Subcutaneous adipose tissue (tissue), 4 donors: ENCODE results near the gene GDE1. TPM values are rescaled to one million over a fixed set of nuclear protein-coding genes. Genes with fewer than 3 reads are reported as not detected.

Experiments used
- CTCF ChIP-seq: fragments of 450-650 bp; IDR thresholded peaks from one replicate; pipeline ENCODE4 v1.5.1; 2016; ENCODE audit warnings: low read depth, mild to moderate bottlenecking, control low read depth, antibody characterized with exemption, moderate library complexity
- total RNA-seq, 4 donors: library from RNA; depleted of rRNA; stranded (reverse); fragments of >200 nt; gene quantifications; one replicate each; pipeline ENCODE4 v1.1.0, GENCODE V29; 2016

Gene GDE1
- total RNA-seq, 4 donors from 2014 or later: 63.3 to 86.3 (median 74.5) TPM

- no peak for TF ChIP-seq CTCF
Measured at GRCh38 chr16:19522397-19522732, 467 bp upstream of the GDE1 start.

DNA sequence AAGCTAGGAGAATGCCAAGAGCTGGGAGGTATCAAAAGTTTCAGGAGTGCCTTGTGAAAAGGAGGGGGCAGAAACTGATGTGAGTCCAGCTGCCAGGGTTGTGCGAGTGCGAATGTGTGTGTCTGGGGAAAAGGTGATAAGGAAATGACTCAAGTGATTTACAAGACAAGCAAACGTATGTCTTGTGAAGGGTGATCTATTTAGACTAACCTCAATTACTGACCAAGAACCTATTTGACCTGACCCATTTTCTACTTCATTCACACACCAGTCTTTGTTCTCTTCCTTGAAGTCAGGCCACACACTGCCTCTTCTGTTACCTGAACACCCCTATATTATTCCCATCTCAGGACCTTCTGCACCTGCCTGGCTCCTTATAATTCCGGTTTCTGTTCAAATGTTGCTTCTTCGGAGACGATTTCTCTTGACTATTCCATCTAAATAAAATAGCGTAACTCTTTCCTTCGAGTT is 1.0 kb downstream of the GDE1 start:
- TF ChIP-seq CTCF: no peak

GRCh38 chr16:19518388-19518787 is 3.5 kb downstream of the GDE1 start:
- TF ChIP-seq CTCF: no peak

GRCh38 chr16:19517424-19518089 is 4.3 kb downstream of the GDE1 start:
- TF ChIP-seq CTCF: no peak

GRCh38 chr16:19515757-19516156 is 6.1 kb downstream of the GDE1 start:
- TF ChIP-seq CTCF: no peak

GRCh38 chr16:19513377-19514053 is 8.4 kb downstream of the GDE1 start:
- TF ChIP-seq CTCF: no peak

- TF ChIP-seq CTCF: no peak
Measured at GRCh38 chr16:19512297-19512696, 9.6 kb downstream of the GDE1 start.
